B cell (primary cell): ENCODE measurements around the gene ZNF524.

Source experiments
- CTCF ChIP-seq: fragments of 200-600 bp; IDR thresholded peaks from one replicate; pipeline ENCODE4 v1.8.0; 2022; ENCODE audit warnings: antibody characterized with exemption, mild to moderate bottlenecking
- EZH2 ChIP-seq: IDR thresholded peaks from 2 replicates; pipeline ENCODE4 v1.6.1; 2012; ENCODE audit warnings: borderline replicate concordance, low read depth, mild to moderate bottlenecking, moderate library complexity, low read length; ENCODE audit not compliant: insufficient read depth, poor library complexity, severe bottlenecking

DNA sequence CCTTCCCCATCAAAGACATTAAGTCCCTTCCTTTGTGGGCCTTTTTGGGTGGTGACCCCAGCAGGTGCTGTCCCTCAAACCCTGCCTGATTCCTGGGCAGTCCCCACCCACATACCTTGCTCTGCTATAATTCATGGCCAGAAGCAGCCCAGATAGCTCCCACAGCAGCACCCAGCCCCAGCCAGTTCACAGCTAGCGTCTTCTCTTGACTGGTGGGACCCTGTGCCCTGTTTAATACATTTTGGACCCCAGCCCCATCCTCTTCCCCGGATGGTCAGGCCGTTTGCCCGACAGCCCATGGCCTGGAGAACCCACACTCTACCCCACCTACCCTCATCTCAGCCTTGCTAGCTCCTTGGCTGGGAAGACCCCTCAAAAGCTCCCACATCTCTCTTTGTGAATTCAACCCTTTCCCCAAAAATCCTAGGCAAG lies 50.1 kb downstream of the ZNF524 start:
- TF ChIP-seq CTCF (no peak), EZH2 (no peak)
